Measurements from ENCODE around the gene CCDC87.
"Not testable (repeated sequence)": the region's sequence is repeated elsewhere in the genome, so short reads cannot be mapped to it uniquely, and the experiment has no call there.

Gene CCDC87

DNA sequence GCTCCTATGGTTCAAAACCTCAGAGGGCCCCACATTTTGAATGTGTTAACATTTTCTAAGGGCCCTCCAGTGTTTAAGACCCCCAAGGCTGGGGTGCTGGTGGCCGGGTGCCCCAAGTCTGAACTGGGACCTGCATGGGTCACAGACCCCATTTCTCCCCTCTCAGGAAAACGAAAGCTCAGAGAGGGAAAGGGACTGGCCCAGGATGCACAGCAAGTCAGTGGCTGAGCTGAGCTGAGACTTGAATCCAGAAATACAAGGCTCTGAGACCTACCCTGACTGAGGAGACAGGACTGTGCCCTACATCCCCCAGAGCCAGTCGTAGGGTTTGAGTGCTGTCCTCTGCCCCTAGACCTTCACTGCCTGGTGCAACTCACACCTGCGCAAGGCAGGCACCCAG lies 42.0 kb downstream of the CCDC87 start:
- DNase-seq: no peak

GRCh38 chr11:66549696-66550095 lies 43.2 kb downstream of the CCDC87 start:
- DNase-seq: no peak

- DNase-seq: no peak
These were observed 43.9 kb downstream of the CCDC87 start for GRCh38 chr11:66548774-66549630.

DNA sequence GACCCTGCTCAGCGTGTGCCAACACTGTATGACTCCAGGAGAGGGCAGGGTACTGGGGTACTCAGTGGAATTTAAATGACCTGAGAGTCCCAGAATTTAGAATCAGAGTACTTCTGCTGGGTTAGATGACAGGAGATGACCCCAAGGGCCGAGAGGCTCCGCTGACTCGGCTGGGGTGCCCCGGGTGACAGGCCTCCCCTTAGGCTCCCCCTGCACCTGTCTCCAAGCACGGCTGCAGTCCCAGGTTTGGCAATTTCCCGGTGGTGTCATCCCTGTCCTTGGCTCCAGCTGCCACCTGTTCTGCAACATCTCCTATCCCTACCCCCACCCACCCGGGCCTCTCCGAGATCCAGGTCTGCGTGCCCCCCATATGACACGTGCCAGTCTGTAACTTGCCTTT lies 44.8 kb downstream of the CCDC87 start:
- no peak for DNase-seq

DNA sequence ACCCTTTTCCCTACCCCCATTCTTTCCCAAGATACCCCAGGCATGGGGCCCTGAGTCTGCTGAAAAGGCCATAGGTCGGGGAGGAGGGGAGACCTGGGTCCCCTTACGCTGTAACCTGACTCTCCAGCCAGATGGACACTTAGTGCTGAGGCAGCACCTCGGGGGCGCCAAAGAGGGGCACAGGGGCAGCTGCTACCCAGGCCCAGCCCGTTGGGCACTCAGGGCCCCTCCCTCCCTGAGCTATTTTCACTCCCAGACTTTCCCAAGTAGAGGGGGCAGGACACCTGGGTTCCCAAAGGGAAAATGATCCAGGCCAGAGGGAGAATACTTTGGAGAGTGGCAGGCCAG lies 45.2 kb downstream of the CCDC87 start:
- no peak for DNase-seq

DNA sequence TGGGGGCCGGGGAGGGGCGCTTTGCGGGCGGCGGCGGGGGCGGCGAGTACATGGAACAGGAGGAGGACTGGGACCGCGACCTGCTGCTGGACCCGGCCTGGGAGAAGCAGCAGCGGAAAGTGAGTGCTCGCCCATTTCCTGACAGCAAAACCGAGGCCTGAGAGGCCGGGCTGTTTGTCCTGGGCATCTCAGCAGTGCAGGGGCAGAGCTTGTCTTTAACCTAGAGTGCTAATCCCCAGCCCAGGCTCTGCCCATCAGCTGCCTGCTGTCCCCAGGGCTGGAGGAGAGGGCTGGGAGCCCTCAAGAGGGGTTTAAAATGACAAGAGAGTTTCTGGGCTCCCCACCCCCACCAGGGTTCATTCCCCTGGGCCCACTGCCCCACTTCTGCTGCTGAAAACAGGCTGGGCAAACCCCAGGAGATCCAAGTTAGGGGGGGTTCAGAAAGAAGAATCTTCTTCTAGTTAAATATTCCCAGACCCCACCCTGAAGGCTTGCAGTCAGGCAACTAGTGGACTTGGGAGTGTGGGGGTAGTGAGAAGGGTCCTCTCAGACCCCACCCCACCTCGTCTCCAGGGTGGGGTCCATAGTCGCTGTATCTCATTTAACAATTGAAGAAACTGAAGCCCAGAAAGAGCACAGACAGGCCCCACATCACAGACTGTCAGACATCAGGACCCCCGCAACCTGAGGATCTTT lies 45.7 kb downstream of the CCDC87 start:
- DNase-seq: no peak

DNA sequence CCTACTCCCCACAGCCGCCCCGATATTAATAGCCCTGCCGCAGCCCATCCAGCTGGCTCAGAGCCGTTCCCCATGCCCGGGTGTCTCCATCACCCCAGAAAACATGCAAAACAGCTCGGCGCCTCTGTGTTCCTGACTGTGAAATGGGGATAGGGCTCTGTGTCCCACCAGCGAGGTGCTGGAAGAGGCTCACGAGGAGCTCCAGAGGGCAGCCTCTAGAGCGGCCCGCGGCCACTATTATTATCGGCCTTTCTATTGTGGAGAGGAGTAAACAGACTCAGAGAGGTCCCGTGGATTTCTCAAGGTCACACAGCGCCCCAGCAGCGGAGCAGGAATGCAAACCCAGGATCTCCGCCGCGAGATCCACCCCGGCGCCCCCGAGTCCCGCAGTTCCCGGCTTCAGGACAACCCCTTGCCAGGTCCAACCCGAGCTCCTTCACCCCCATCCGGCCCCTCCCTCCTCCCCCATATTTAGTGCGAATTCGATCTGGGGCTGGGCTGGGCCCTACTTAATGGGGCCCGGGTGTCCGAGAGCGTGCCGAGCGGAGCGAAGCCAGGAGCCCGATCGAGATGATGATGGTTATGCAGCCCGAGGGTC lies 46.4 kb downstream of the CCDC87 start, which contains the start of gene ACTN3:
TSS of gene ACTN3 (plus strand) at position 536 of the 598 bp plus-strand sequence. CDS start at position 571, 35 bp downstream.
- DNase-seq: no peak

GRCh38 chr11:66545701-66546367 lies 47.0 kb downstream of the CCDC87 start, which contains the start of gene ZDHHC24:
ZDHHC24 (minus strand) TSS chr11:66546048; CDS start chr11:66546003, 45 bp downstream.
- peak; percentile 80 for DNase-seq

DNA sequence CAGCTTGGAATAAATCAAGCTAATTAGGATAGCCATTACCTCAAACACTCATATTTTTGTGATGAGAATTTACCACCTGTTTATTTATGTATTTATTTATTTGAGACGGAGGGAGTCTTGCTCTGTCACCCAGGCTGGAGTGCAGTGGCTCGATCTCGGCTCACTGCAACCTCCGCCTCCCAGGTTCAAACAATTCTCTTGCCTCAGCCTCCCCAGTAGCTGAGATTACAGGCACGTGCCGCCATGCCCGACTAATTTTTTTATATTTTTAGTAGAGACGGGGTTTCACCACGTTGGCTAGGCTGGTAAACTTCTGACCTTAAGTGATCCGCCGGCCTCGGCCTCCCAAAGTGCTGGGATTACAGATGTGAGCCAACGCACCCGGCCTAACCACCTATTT lies 47.9 kb downstream of the CCDC87 start:
- not testable (repeated sequence) for DNase-seq

DNA sequence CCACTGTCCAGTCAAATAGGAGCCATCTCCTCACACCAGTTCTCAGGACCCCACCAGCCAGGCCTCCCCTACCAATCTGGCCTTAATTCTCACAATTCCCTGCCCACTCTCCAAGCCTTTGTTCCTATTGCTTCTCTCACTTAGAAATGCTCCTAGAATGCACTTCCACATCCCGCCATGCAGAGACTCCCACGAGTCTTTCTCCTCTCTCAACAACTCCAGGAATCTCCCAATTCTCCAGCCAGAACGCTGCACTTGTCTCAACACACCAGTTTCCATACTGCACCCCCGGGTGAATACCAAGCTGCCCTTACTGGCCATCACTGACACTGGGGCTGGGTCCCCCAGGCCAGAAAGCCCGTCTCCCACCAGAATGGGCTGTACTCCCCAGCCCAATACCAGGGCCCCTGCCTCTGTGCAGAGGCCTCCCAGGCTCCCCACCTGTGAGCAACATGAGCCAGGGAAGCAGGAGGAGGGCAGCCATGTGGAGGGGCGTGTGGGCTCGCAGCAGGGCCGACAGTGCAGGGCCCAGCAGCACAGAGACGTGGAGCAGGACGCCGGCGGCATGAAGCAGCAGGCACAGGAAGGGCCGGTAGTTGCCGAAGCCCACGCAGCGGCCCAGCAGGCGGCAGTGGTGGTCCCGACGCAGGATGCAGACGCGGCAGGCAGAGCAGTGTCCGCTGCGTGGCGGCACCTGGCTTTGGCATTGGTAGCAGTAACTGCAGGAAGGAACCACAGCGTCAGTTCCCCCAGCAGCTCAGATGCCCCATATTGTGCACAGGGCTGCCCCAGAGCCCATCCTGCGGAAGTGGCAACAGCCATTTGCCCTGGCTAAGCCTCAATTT lies 49.4 kb downstream of the CCDC87 start:
- peak; percentile 16 for DNase-seq

GRCh38 chr11:66542362-66542761 lies 50.5 kb downstream of the CCDC87 start:
- no peak for DNase-seq

DNA sequence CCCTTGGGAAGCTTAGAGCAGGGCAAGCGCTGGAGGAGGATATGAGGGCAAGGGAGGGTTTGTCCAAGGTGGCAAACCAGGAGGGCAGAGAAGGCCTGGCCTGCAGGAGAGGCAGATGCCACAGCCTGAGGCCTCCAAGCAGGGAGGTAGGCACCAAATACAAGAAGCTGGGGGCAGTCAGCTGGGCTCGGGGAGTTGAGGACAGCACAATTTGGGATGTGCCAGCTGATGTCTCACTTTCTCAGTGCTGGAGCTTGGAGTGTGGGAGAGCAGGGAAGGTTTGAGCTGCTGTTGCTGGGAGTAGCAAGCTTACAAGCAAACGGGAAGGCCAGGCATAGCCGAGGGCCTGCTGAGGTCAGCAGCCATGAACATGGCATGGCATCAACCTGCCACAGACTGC lies 51.0 kb downstream of the CCDC87 start:
- DNase-seq: no peak

GRCh38 chr11:66540598-66540997 lies 52.3 kb downstream of the CCDC87 start:
- not testable (repeated sequence) for DNase-seq
